HG02884 (cell line): Measurements from ENCODE around the gene FOSB.
"Not testable (repeated sequence)": the region's sequence is repeated elsewhere in the genome, so short reads cannot be mapped to it uniquely, and the experiment has no call there.

Source experiments
- ATAC-seq: cut with Tn5 transposase; IDR thresholded peaks from one replicate; pipeline ENCODE4 v1.9.1; 2021; ENCODE audit warnings: mild to moderate bottlenecking, moderate library complexity; ENCODE audit not compliant: unreplicated experiment

FOSB gene

GRCh38 chr19:45503909-45504308, 36.1 kb downstream of the FOSB start:
- ATAC-seq, result no peak

- ATAC-seq, result no peak
Observed at GRCh38 chr19:45505151-45505995, 37.6 kb downstream of the FOSB start.

- no peak for ATAC-seq
Observed at GRCh38 chr19:45505996-45506245, 38.1 kb downstream of the FOSB start.

GRCh38 chr19:45506246-45506988, 38.6 kb downstream of the FOSB start:
- peak; percentile 44 for ATAC-seq

- ATAC-seq, result peak; percentile 60
Observed at GRCh38 chr19:45506989-45507871, 39.4 kb downstream of the FOSB start, which contains the start of gene VASP. VASP (plus strand) TSS chr19:45507479; CDS start chr19:45507772, 293 bp downstream.

- ATAC-seq, result no peak
Observed at GRCh38 chr19:45507872-45508416, 40.1 kb downstream of the FOSB start.

GRCh38 chr19:45508417-45508860, 40.6 kb downstream of the FOSB start:
- ATAC-seq, result no peak

GRCh38 chr19:45508861-45509691, 41.3 kb downstream of the FOSB start:
- ATAC-seq, result no peak

- no peak for ATAC-seq
Observed at GRCh38 chr19:45509692-45510015, 41.9 kb downstream of the FOSB start.

- not testable (repeated sequence) for ATAC-seq
Observed at GRCh38 chr19:45510352-45510751, 42.6 kb downstream of the FOSB start.

GRCh38 chr19:45511074-45511473, 43.3 kb downstream of the FOSB start:
- no peak for ATAC-seq

- ATAC-seq, result no peak
Observed at GRCh38 chr19:45512881-45513483, 45.2 kb downstream of the FOSB start.

- ATAC-seq, result no peak
Observed at GRCh38 chr19:45514376-45515051, 46.7 kb downstream of the FOSB start.

- no peak for ATAC-seq
Observed at GRCh38 chr19:45515081-45515624, 47.4 kb downstream of the FOSB start.

GRCh38 chr19:45515807-45516401, 48.1 kb downstream of the FOSB start:
- no peak for ATAC-seq

- no peak for ATAC-seq
Observed at GRCh38 chr19:45517238-45517637, 49.4 kb downstream of the FOSB start.

- no peak for ATAC-seq
Observed at GRCh38 chr19:45517641-45518468, 50.1 kb downstream of the FOSB start.

GRCh38 chr19:45518469-45518826, 50.7 kb downstream of the FOSB start:
- no peak for ATAC-seq
